ENCODE measurements around the gene GBF1.

- no peak for TF ChIP-seq CTCF (IDR thresholded peaks at IDR 0.05)
- TF ChIP-seq EZH2 (IDR thresholded peaks at IDR 0.05; ENCODE audit: borderline replicate concordance, insufficient read depth, low read depth, low read length, poor library complexity, severe bottlenecking) = no peak
These were observed 174.9 kb downstream of the GBF1 start for GRCh38 chr10:102420181-102420713.
